CD4-positive, alpha-beta T cell treated with Interleukin-1 beta for 1 hour (primary cell): ENCODE results near the gene C1orf52.

Experiments
- DNase-seq, 2 donors: peaks; one replicate each; pipeline ENCODE4 v3.0.0-alpha.2; 2020 to 2022

The C1orf52 gene

DNA sequence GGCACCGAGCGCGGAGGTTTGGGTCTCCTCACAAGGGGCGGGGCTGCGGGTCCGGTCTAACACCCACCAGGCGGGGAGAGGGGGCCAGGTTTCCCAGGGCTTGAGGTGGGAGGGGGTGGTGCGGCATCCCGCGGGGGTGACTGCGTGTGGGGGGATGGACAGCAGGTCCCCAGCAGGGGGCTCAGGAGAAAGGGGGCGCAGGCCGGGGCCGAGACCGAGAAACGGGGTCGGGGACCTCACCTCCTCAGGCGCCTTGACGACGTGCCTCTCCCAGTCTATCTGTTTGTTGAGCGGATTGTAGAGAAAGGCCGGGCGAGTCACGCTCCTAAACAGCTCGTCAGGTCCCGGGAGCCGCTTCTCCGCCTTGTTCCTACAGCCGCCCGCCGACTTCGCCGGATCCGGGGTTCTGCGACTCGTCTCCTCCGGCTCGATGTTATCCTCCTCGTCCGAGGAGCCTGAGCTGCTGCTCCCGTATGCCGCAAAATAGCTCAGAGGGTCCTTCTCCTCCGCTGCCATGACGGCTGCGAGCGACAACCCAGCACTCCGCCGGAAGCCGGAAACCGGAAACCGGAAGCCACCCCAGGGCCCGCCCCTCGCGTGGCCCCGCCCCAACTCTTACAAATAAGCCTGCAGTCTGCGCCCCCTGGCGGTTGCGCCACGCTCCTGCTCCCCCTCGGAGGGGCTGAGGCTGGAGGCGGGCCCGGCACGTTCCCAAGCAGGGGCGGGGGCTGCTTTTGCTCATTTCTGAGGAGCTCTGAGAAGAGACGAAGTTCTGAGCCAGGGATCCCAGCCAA is at the start of gene C1orf52:
C1orf52 (minus strand) TSS at position 545 of the 794 bp plus-strand sequence; CDS start at position 516, 29 bp downstream.
- peak; percentile 94 to 95 for DNase-seq

DNA sequence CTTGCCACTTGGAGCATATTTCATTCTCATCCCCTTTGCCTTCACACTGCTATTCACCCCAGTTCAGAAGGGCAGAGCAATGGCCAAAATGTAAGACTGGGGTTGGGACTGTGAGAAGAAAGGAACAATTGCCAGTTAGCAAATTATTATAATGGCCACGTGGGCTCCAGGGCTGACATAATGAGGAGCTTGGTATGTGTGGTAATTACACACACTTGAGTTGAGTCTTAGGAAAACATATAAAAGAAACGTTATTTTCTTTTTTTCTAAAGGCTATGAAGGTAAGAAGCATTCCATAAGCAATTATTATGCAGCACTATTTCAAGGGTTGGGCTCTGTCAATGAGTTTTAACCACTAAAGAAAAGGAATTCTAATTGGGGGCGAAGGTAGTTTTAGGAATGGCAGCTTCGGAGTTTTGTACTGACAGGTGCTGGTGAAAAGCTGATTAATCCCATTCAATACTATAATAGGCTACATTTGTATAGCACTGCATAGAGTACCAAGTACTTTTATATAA is 49.4 kb upstream of the C1orf52 start:
- no peak for DNase-seq

GRCh38 chr1:85307987-85308832 is 48.7 kb upstream of the C1orf52 start:
- DNase-seq = peak; percentile 43 to 44

DNA sequence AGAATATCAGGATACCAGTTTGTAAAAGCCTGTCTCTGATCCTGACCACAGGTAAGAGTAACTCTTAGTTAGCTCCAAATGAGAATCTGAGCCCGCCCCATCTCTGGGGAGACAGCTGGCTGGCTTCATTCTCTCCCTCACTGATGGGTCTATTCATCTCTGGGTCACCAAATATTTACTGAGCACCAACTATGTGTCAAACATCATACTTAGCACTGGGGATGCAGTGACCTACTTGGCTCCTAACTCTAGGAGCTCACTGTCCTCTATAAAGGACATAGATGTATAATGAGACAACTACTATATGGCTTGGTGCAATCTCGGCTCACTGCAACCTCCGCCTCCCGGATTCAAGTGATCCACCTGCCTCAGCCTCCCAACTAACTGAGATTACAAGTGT is 46.8 kb upstream of the C1orf52 start:
- no peak for DNase-seq

GRCh38 chr1:85303440-85304162 is 44.1 kb upstream of the C1orf52 start:
- DNase-seq = no peak

DNA sequence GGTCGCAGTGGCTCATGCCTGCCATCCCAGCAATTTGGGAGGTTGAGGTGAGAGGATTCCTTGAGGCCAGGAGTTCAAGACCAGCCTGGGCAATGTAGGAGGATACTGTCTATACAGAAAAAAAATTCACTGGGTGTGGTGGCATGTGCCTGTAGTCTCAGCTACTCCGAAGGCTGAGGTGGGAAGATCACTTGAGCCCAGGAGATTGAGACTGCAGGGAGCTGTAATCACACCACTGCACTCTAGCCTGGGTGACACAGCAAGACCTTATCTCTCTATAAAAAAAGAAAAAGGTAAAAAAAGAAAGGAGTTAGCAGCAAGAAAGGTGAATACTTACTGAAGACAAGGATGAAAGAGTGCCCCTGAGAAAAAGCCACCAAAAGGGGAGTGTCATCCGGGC is 40.7 kb upstream of the C1orf52 start:
- no peak for DNase-seq

DNA sequence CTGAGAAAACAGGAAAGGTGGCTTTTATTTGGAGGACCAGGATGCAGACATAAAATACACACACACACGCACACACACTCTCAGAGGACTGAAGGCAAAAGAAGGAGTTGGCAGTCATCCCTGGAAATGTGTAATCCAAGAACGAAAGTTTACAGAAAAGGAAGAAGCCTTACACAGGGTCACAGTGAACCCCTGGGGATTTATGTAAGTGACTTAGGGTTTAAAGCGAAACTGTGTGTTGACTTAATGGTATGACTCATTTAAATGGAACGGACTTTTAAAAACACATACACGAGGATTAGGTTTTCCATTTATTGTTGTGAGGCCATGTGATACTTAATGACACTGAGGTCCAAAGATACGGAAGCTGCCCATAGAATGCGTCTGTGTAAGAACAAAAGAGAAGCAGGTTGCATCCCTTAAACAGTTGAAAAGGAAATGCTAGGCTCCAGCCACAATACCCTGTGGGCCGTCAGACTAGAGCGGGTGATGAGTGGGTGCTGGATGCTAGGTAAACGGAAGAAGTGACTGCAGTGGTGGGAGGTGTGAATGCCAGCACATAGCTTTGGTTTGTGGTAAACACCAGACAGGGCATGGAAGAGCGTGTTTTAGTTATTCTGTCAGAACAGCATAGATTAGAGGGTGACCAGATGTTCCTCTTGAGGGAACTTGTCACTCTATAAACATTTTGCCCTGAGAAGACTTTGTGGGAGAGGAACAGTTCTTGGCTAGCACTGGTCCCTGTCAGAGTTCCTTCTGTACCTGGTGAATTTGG is 38.6 kb upstream of the C1orf52 start:
- DNase-seq = peak; percentile 50 to 56

- DNase-seq = no peak
Observed at GRCh38 chr1:85297538-85297854, 38.0 kb upstream of the C1orf52 start.

DNA sequence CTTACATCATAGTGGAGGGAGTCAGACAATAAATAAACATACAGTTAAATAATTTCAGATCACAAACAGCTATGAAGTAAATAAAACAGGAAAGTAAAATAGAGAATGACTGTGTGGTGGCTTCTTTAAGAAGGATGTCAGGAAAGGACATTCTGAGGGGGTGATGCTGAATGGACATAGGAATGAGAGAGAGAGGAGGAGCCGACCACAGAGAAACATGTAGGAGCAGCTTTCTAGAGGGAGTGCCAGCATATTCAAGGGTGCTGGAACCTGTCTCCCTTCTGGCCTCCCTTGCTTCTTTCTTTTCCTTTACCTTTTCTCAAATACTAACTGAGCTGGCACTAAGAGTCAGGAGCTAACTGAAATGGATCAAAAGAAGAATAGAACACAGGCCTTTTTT is 37.5 kb upstream of the C1orf52 start:
- no peak for DNase-seq

- no peak for DNase-seq
Observed at GRCh38 chr1:85295654-85296053, 36.2 kb upstream of the C1orf52 start.

GRCh38 chr1:85295006-85295431 is 35.6 kb upstream of the C1orf52 start:
- DNase-seq = no peak

DNA sequence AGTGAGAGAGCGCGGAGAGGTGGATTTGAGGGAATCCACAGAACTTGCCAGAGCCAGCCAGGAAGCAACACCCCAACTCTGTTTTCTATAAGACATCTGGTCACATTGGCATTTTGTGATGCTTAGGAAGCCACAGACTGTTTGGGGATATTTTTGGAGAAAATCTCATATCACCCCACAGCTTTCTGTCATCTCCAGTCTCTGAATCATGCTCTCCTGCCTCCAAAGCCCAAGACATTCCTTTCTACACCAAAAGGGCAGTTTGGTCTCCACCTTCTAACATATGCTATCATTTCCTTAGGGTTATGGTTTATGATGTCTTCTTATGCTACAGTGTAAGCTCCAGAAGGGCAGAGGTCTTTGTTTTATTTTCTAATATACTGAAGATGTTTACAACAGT is 31.4 kb upstream of the C1orf52 start:
- no peak for DNase-seq

DNA sequence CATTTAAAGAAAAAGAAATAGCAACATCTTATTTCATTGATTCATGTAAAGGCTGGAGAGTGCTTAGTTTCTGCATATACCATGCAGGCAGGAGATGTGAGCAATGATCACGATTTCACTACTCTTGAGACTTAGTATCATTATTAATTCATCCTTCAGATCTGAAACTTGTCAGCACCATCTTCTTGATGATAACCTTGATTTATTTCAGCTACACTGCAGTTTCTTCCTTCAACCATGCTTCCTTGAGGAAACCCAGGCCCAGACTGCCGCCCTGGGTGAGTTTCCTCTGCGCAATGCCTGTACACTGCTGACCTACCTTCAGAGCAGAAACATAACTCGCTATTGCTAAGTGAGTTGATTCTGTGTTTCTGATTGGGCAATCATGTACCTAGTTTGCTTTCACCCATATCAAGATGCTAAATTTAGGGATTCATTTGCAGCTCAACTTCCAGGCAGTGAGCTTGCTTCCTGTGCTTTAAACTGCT is 30.4 kb upstream of the C1orf52 start:
- DNase-seq = no peak

DNA sequence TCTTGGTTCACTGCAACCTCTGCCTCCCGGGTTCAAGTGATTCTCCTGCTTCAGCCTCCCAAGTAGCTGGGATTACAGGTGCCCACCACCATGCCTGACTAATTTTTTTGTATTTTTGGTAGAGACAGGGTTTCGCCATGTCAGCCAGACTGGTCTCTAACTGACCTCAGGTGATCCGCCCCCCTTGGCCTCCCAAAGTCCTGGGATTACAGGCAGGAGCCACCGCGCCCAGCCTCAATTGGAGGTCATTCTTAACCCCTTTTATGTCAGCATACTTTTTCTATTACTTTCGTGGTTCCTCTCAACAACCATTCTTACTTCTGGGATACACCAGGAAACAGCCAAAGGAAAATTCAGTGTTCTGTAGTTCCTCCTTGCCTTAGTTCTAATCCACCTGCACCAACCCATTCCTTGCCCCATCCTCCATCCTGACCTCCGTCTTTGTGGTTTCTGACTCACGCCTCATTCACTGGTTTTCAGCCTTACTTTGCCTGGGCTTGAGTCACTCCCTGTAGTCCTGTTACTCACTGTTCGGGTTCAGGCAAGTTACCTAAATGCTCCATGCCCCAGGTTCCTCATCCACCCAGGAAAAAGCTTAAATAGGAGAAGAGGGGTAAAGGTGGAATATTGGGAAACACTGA is 29.9 kb upstream of the C1orf52 start:
- DNase-seq = no peak

- DNase-seq = no peak
Observed at GRCh38 chr1:85284202-85284601, 24.7 kb upstream of the C1orf52 start.

GRCh38 chr1:85283475-85284199 is 24.2 kb upstream of the C1orf52 start:
- no peak for DNase-seq

DNA sequence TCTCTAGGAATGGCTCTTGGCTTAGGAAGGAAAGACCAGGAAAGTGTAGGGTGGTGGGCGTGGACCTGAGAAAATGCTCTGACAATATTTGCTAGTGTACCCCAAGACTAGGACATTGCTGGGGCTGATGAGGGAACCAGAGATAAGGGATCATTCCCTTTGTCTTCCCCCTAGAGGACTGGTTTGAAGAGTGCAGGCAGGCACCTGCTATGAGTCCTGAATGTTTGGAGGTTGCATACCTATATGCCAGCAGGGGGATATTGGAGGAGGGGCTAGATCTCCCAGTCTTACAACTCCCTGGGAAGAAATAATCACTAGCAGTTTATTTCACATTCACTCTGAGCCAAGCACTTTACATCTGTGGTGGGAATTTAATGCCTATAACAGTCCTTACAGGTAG is 23.0 kb upstream of the C1orf52 start:
- no peak for DNase-seq

DNA sequence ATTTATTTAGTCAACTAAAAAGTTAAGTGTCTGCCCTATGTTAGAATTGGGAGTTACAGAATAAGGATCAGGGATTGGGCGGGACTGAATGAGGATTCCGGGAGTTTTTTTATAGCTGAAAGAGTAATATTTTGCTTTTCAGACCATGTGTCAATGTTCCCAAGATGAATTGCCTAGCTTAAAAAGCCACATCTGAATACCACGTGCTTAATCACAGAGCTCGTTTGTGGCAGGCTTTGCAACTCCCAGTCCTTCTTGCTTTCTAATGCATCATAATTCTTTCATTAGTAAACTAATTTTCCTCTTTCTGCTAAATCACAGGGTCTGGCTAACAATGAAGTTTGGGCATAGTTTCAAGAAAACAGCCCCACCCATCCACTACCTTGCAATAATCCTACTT is 21.2 kb upstream of the C1orf52 start:
- no peak for DNase-seq

DNA sequence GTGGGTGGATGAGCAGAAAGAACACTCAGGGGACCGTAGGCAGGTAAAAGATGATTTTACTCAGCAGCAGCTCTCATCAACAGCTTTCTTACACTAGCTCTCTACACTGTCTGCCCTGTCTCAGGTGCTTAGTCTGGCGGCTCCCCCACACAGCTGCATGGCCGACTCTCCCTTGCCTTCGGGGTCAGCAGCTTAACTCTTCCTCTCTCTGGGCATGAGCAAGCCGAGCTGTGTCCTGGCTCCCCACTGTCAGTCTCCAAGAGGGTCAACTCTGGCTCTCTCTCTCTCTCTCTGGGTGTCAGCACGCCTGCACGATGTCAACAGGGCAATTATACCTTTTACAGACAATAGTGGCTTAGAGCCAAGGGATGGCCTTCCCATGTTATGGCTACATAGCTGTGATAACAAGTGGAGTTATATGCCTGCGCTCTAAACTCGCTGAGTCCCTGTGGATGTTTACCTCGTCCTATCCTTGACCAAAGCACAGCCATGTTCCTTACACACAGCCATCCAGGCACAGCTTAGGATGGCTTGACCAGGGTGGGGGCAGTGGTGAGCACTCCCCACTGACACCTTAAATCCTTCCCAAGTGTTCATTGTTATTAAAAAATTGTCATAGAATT is 20.1 kb upstream of the C1orf52 start:
- DNase-seq = no peak

GRCh38 chr1:85278853-85279314 is 19.4 kb upstream of the C1orf52 start:
- DNase-seq = peak; percentile 44 to 61
